IPS-20b (cell line): ENCODE results near the gene DPYD.

Experiments used
- H3K27ac ChIP-seq: one replicate; pipeline ENCODE4 v1.5.1; 2013; ENCODE audit warnings: low read length
- H3K27me3 ChIP-seq: 2 replicates; pipeline ENCODE4 v1.6.1; 2013; ENCODE audit warnings: mild to moderate bottlenecking, low read length, inconsistent platforms; ENCODE audit not compliant: insufficient read depth
- H3K36me3 ChIP-seq: 2 replicates; pipeline ENCODE4 v1.6.1; 2013; ENCODE audit warnings: low read depth, mild to moderate bottlenecking, inconsistent platforms, low read length, moderate library complexity; ENCODE audit not compliant: insufficient read depth
- H3K4me1 ChIP-seq: 2 replicates; pipeline ENCODE4 v1.6.1; 2013; ENCODE audit warnings: mild to moderate bottlenecking, control low read depth, inconsistent platforms, low read length, moderate library complexity; ENCODE audit not compliant: insufficient read depth
- H3K4me3 ChIP-seq: 2 replicates; pipeline ENCODE4 v1.5.1; 2013; ENCODE audit warnings: mild to moderate bottlenecking, low read length, inconsistent platforms
- H3K9ac ChIP-seq: 2 replicates; pipeline ENCODE4 v1.6.1; 2013; ENCODE audit warnings: low read depth, mild to moderate bottlenecking, inconsistent platforms, low read length, moderate library complexity
- H3K9me3 ChIP-seq: 2 replicates; pipeline ENCODE4 v1.6.1; 2013; ENCODE audit warnings: mild to moderate bottlenecking, low read depth, low read length, inconsistent platforms; ENCODE audit not compliant: insufficient read depth

DPYD gene

GRCh38 chr1:97560714-97561113 lies 360.1 kb downstream of the DPYD start:
- Histone ChIP-seq H3K27me3 (no peaks in the 10 kb centered on the region), H3K4me3 (no peak overlapping the region), H3K9me3 (no peaks in the 10 kb centered on the region), H3K9ac (no peak overlapping the region), H3K4me1 (no peaks in the 10 kb centered on the region), H3K27ac (no peak overlapping the region), H3K36me3 (no peaks in the 10 kb centered on the region)

DNA sequence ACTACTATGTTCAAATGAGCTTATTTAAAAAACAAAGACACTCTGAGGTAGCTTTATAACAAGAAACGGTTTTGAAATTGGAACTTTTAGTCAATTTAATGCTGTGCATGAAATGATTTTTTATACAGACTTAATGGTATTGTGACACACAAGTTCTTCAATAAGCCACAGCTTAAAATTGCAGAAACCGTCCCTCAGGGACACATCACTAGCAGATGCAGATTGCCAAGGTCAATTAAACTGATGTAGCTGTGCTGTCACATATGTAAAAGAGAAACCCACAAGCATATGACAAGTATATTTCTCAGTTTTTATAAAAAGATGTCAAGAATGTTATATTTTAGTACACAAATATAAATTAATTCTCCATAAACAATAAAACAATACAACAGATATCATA lies 366.9 kb downstream of the DPYD start:
- Histone ChIP-seq H3K27me3 (no peaks in the 10 kb centered on the region), H3K9ac (no peak overlapping the region), H3K36me3 (no peaks in the 10 kb centered on the region), H3K4me1 (no peaks in the 10 kb centered on the region), H3K27ac (no peak overlapping the region), H3K9me3 (no peaks in the 10 kb centered on the region), H3K4me3 (no peak overlapping the region)

DNA sequence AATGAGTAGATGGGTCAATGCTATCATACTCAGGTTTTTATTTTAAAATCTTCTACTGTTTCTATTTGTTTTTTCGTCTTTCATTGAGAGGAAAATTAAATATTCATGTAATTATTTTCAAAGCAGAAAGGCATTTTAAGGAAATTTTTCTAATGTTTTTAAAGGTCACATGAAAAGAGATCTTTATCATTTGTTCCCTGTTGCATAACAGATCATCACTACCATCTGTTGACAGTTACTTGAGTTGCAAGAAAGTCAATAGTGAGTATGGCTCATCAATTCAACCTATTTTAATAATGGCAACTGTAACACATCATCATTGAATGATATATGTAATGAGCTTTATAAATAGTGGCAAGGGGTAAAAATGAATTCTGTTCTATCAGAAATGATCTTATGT lies 369.7 kb downstream of the DPYD start:
- Histone ChIP-seq H3K4me3 (no peak overlapping the region), H3K36me3 (no peaks in the 10 kb centered on the region), H3K27me3 (no peaks in the 10 kb centered on the region), H3K9ac (no peak overlapping the region), H3K27ac (no peak overlapping the region), H3K9me3 (no peaks in the 10 kb centered on the region), H3K4me1 (no peaks in the 10 kb centered on the region)

DNA sequence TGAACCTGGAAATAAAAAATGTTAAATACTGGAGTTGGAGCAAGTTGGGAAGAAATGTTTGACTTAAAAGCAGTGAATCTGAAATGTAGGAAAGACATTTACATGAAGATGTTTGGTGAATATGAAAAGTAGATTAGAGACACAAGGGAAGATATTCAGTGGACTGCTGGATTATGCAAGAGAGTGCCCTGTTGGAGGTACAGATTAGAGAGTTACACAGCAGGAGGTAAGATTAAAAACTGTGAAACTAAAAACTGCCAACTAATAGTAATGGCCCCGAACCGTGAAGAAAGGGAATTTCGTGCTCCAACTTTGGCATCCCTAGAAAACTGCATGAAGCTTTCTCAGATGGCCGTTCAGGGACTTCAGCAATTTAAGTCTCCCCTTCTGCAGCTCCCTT lies 375.4 kb downstream of the DPYD start:
- Histone ChIP-seq H3K27ac (no peak overlapping the region), H3K4me1 (no peaks in the 10 kb centered on the region), H3K9me3 (no peaks in the 10 kb centered on the region), H3K36me3 (no peaks in the 10 kb centered on the region), H3K27me3 (no peaks in the 10 kb centered on the region), H3K9ac (no peak overlapping the region), H3K4me3 (no peak overlapping the region)

DNA sequence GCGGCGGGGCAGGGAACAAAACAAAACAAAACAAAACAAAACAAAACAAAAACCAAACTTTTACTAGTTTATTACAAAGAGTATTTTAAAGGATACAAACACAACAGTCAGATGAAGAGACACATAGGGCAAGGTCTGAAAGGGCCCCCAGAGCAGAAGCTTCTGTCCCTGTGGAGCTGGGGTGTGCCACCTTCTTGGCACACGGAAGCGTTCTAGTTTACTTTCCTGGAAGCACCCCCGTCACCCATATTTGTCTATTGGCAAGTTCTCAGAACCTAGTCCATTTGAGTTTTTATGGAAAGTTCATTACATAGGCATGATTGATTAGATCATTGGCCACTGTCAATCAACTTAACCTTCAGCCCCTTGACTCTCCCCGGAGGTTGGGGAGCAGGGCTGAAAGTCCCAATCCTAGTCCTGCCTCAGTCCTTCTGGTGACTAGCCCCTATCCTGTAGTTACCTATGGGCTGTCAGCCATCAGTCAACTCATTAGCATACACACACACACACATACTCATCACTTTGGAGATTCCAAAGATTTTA lies 380.4 kb downstream of the DPYD start:
- Histone ChIP-seq H3K9ac (no peak overlapping the region), H3K9me3 (no peaks in the 10 kb centered on the region), H3K4me1 (no peaks in the 10 kb centered on the region), H3K4me3 (no peak overlapping the region), H3K27me3 (no peaks in the 10 kb centered on the region), H3K36me3 (no peaks in the 10 kb centered on the region), H3K27ac (no peak overlapping the region)

- H3K27ac ChIP-seq: no peak overlapping the region
Observed at GRCh38 chr1:97538113-97538512, 382.7 kb downstream of the DPYD start.

GRCh38 chr1:97533358-97533757 lies 387.5 kb downstream of the DPYD start:
- Histone ChIP-seq H3K27ac (no peak overlapping the region), H3K4me1 (no peaks in the 10 kb centered on the region), H3K4me3 (no peak overlapping the region), H3K9ac (no peak overlapping the region), H3K27me3 (no peaks in the 10 kb centered on the region), H3K9me3 (no peaks in the 10 kb centered on the region), H3K36me3 (no peaks in the 10 kb centered on the region)

More at GRCh38 chr1:97538113-97538512, 382.7 kb downstream of the DPYD start:
- Histone ChIP-seq H3K27me3 (no peaks in the 10 kb centered on the region), H3K36me3 (no peaks in the 10 kb centered on the region), H3K4me1 (no peaks in the 10 kb centered on the region), H3K4me3 (no peak overlapping the region), H3K9me3 (no peaks in the 10 kb centered on the region), H3K9ac (no peak overlapping the region)

DNA sequence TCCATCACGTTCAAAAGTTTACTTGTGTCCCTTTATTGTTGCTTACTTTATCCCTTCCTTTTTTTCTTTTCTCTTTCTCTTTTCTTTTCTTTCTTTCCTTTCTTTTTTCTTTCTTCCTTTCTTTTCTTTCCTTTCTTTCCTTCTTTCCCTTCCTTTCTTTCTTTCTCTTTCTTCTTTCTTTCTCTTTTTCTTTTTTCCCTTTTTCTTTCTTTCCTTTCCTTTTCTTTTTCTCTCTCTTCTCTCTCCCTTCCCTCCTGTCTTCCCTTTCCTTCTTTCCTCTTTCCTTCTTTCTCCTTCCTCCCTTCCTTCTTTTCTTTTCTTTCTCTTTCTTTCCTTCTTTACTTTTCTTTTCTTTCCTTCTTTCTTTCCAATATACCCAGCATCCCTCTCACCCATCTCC lies 391.2 kb downstream of the DPYD start:
- no peak overlapping the region for H3K9ac ChIP-seq
- H3K27me3 ChIP-seq: no peaks in the 10 kb centered on the region
- no peaks in the 10 kb centered on the region for H3K36me3 ChIP-seq
- no peaks in the 10 kb centered on the region for H3K4me1 ChIP-seq
- H3K4me3 ChIP-seq: no peak overlapping the region
- no peak overlapping the region for H3K27ac ChIP-seq
- no peaks in the 10 kb centered on the region for H3K9me3 ChIP-seq

DNA sequence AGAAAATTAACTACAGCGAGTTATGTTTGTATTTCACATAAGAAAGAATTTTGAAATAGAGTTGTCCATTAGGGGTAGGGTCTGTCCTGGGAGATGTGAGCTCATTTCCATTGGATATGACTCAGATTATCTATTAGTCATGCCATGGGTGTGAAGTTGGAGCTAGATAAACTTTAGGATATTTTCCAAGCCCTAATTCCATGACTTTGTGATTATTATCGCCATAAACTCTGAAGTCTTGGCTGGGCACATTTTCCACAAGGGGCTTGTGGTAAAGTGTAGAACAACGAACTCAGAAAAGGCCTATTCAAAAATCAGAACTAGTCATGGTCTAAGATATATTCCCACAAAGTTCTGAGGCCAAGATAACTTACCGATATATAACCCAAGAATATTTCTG lies 396.6 kb downstream of the DPYD start:
- no peaks in the 10 kb centered on the region for H3K27me3 ChIP-seq
- H3K4me3 ChIP-seq: no peak overlapping the region
- H3K9me3 ChIP-seq: no peaks in the 10 kb centered on the region; the same call in 1 of the 2 replicates
- H3K27ac ChIP-seq: no peak overlapping the region
- no peaks in the 10 kb centered on the region for H3K36me3 ChIP-seq
- H3K4me1 ChIP-seq: no peaks in the 10 kb centered on the region
- H3K9ac ChIP-seq: no peak overlapping the region

GRCh38 chr1:97516588-97516987 lies 404.2 kb downstream of the DPYD start:
- Histone ChIP-seq H3K9me3 (no peaks in the 10 kb centered on the region; the same call in 1 of the 2 replicates), H3K27ac (no peak overlapping the region), H3K36me3 (no peaks in the 10 kb centered on the region), H3K4me3 (no peak overlapping the region), H3K4me1 (no peaks in the 10 kb centered on the region), H3K27me3 (no peaks in the 10 kb centered on the region), H3K9ac (no peak overlapping the region)

- no peak overlapping the region for H3K9ac ChIP-seq
- H3K4me3 ChIP-seq: no peak overlapping the region
- no peaks in the 10 kb centered on the region for H3K9me3 ChIP-seq
- H3K27ac ChIP-seq: no peak overlapping the region
- no peaks in the 10 kb centered on the region for H3K27me3 ChIP-seq
- no peaks in the 10 kb centered on the region for H3K4me1 ChIP-seq
- no peaks in the 10 kb centered on the region for H3K36me3 ChIP-seq
Observed at GRCh38 chr1:97508653-97509218, 412.1 kb downstream of the DPYD start.

- no peaks in the 10 kb centered on the region for H3K27me3 ChIP-seq
- H3K27ac ChIP-seq: no peak overlapping the region
- no peaks in the 10 kb centered on the region for H3K4me1 ChIP-seq
- no peak overlapping the region for H3K9ac ChIP-seq
- H3K4me3 ChIP-seq: no peak overlapping the region
- no peaks in the 10 kb centered on the region for H3K9me3 ChIP-seq
- no peaks in the 10 kb centered on the region for H3K36me3 ChIP-seq
Observed at GRCh38 chr1:97507863-97508262, 413.0 kb downstream of the DPYD start.
